Esophagus squamous epithelium (tissue), 5 donors: ENCODE measurements around the gene CES5A. TPM values are rescaled to one million over a fixed set of nuclear protein-coding genes. Genes with fewer than 3 reads are reported as not detected.
A peak's percentile ranks its signal among the peaks of the same experiment; 100 is the strongest.
"Not testable (repeated sequence)": the region's sequence is repeated elsewhere in the genome, so short reads cannot be mapped to it uniquely, and the experiment has no call there.

Experiments
- DNase-seq: peaks from one replicate; lab custom pipeline; 2025; lab: John Stamatoyannopoulos, UW
- H3K27ac ChIP-seq, 4 donors: fragments of 200-600 bp; sonication (generic); one replicate each; pipeline ENCODE4 v1.5.1; 2016 to 2019; ENCODE audit warnings: mild to moderate bottlenecking in 1 of 4
- H3K27me3 ChIP-seq, 4 donors: fragments of 200-600 bp; sonication (generic); 1 replicate in 3 of 4; 2 replicates in 1 of 4; pipeline versions ENCODE4 v1.5.1 to v1.6.0; 2017 to 2021; ENCODE audit warnings: antibody characterized with exemption in 1 of 4
- H3K36me3 ChIP-seq, 3 donors: fragments of 200-600 bp; sonication (generic); one replicate each; pipeline ENCODE4 v1.5.1; 2016 to 2019
- H3K4me1 ChIP-seq, 3 donors: fragments of 200-600 bp; sonication (generic); one replicate each; pipeline ENCODE4 v1.5.1; 2017 to 2019
- H3K4me3 ChIP-seq, 4 donors: fragments of 200-600 bp; sonication (generic); 1 replicate in 3 of 4; 2 replicates in 1 of 4; pipeline ENCODE4 v1.5.1; 2016 to 2019; ENCODE audit warnings: mild to moderate bottlenecking in 2 of 4, moderate library complexity in 1 of 4
- H3K9me3 ChIP-seq, 3 donors: fragments of 200-600 bp; sonication (generic); one replicate each; pipeline ENCODE4 v1.5.1; 2016 to 2019
- CTCF ChIP-seq, 6 experiments: fragments of 450-650 bp in 4 of 6; fragments of 200-600 bp in 2 of 6; sonication (generic) in 2 of 6; IDR thresholded peaks; one replicate each; pipeline ENCODE4 v1.5.1; 2016 to 2019; ENCODE audit warnings: antibody characterized with exemption in 6 of 6, mild to moderate bottlenecking in 4 of 6, moderate library complexity in 4 of 6
- POLR2A ChIP-seq, 4 donors: fragments of 450-650 bp; IDR thresholded peaks; one replicate each; pipeline ENCODE4 v1.6.1; 2017; ENCODE audit warnings: antibody characterized with exemption in 4 of 4, mild to moderate bottlenecking in 4 of 4, moderate library complexity in 3 of 4
- WGBS, 2 donors: methylation state at CpG; one replicate each; pipeline ENCODE4 v1.1.5; 2018; 5-methylcytosine and 5-hydroxymethylcytosine counted together
- intact Hi-C: fragments of 100-400 bp; cut with DNase I; formaldehyde crosslinking; loops from one replicate; pipeline ENCODE4 v1.15.0; 2022
- total RNA-seq, 4 donors: library from RNA; depleted of rRNA; stranded (reverse); fragments of >200 nt; gene quantifications; one replicate each; pipeline ENCODE4 v1.1.0, GENCODE V29; 2016
- donor health status: DM: yes; HTN: yes; CAD: no.

CES5A gene
- total RNA-seq, 4 donors from 2014 or later, result not detected

- WGBS, 2 donors, result 83 to 87% methylated on average over 2 of the region's 2 CpGs
- TF ChIP-seq CTCF (IDR thresholded peaks at IDR 0.05), result no peak
- TF ChIP-seq POLR2A (IDR thresholded peaks at IDR 0.05), result no peak
- Histone ChIP-seq H3K4me1 (no peaks in the 10 kb centered on the region), H3K36me3 (no peaks in the 10 kb centered on the region), H3K4me3 (no peak overlapping the region), H3K9me3 (no peaks in the 10 kb centered on the region), H3K27me3 (peaks cover 0 to 7% (median 0%) of the 10 kb centered on the region in 4 donors), H3K27ac (no peak overlapping the region)
- intact Hi-C loops, result no loop called here
- no peak for DNase-seq
Measured at GRCh38 chr16:55868137-55868536, 7.0 kb downstream of the CES5A start.

GRCh38 chr16:55861288-55861687 lies 13.9 kb downstream of the CES5A start:
- WGBS, 2 donors, result 69 to 85% methylated on average over 4 of the region's 4 CpGs
- Histone ChIP-seq H3K36me3 (no peaks in the 10 kb centered on the region), H3K27ac (no peak overlapping the region), H3K4me1 (no peaks in the 10 kb centered on the region), H3K27me3 (peaks cover 0 to 16% (median 0%) of the 10 kb centered on the region in 4 donors), H3K9me3 (no peaks in the 10 kb centered on the region), H3K4me3 (no peak overlapping the region)
- intact Hi-C loops, result no loop called here
- no peak for DNase-seq
- TF ChIP-seq POLR2A (IDR thresholded peaks at IDR 0.05), result no peak
- no peak for TF ChIP-seq CTCF (IDR thresholded peaks at IDR 0.05)

- H3K36me3 ChIP-seq, H3K27ac ChIP-seq, intact Hi-C loops, H3K4me1 ChIP-seq, H3K4me3 ChIP-seq, DNase-seq, H3K9me3 ChIP-seq: not testable (repeated sequence)
- H3K27me3 ChIP-seq, result peaks cover 0 to 15% (median 0%) of the 10 kb centered on the region in 4 donors
- 55 to 83% methylated on average over 1 of the region's 1 CpG for WGBS, 2 donors
Measured at GRCh38 chr16:55857650-55858049, 17.5 kb downstream of the CES5A start.

GRCh38 chr16:55856950-55857349 lies 18.2 kb downstream of the CES5A start:
- peaks cover 0 to 19% (median 0%) of the 10 kb centered on the region in 4 donors for H3K27me3 ChIP-seq
- no peak overlapping the region for H3K4me3 ChIP-seq
- DNase-seq, result no peak
- TF ChIP-seq POLR2A (IDR thresholded peaks at IDR 0.05) (no peak), CTCF (IDR thresholded peaks at IDR 0.05) (peak in 1 of 6 experiments; percentile 5)
- H3K9me3 ChIP-seq, result no peaks in the 10 kb centered on the region
- H3K27ac ChIP-seq, result no peak overlapping the region
- intact Hi-C loops, result no loop called here
- 76 to 83% methylated on average over 3 of the region's 3 CpGs for WGBS, 2 donors
- no peaks in the 10 kb centered on the region for H3K36me3 ChIP-seq
- H3K4me1 ChIP-seq, result no peaks in the 10 kb centered on the region

- Histone ChIP-seq H3K9me3 (no peaks in the 10 kb centered on the region), H3K36me3 (no peaks in the 10 kb centered on the region), H3K4me3 (no peak overlapping the region), H3K27ac (no peak overlapping the region), H3K27me3 (peaks cover 0 to 34% (median 0%) of the 10 kb centered on the region in 4 donors), H3K4me1 (no peaks in the 10 kb centered on the region)
- TF ChIP-seq POLR2A (IDR thresholded peaks at IDR 0.05), result no peak
- no peak for TF ChIP-seq CTCF (IDR thresholded peaks at IDR 0.05)
- WGBS, 2 donors, result 46 to 50% methylated on average over 3 of the region's 3 CpGs
- DNase-seq, result no peak
- intact Hi-C loops, result no loop called here
Measured at GRCh38 chr16:55853114-55853513, 22.1 kb downstream of the CES5A start.

GRCh38 chr16:55849536-55849935 lies 25.6 kb downstream of the CES5A start:
- no peaks in the 10 kb centered on the region for H3K4me1 ChIP-seq
- H3K27me3 ChIP-seq, result peaks cover 0 to 67% (median 0%) of the 10 kb centered on the region in 4 donors
- WGBS, 2 donors, result 85% methylated on average over 5 of the region's 13 CpGs; no CpG with 5 or more reads in 1 of the 2 donors
- no peak overlapping the region for H3K27ac ChIP-seq
- H3K4me3 ChIP-seq, result no peak overlapping the region
- no peak for DNase-seq
- TF ChIP-seq CTCF (IDR thresholded peaks at IDR 0.05), result no peak
- no peak for TF ChIP-seq POLR2A (IDR thresholded peaks at IDR 0.05)
- no peaks in the 10 kb centered on the region for H3K9me3 ChIP-seq
- intact Hi-C loops, result loop anchor here (10.0 kb wide), 1 partner anchor 385 kb away; no protein-coding TSS in a partner anchor
- H3K36me3 ChIP-seq, result no peaks in the 10 kb centered on the region
